PC-3 (cell line): ENCODE results near the gene LHX5. TPM values are rescaled to one million over a fixed set of nuclear protein-coding genes. Genes with fewer than 3 reads are reported as not detected.

Experiments
- ATAC-seq: fragments of 200-7000 bp; cut with Tn5 transposase; 2 replicates; pipeline ENCODE4 v1.9.1; 2020; ENCODE audit warnings: mild to moderate bottlenecking, moderate library complexity
- BruUV-seq: library from RNA; stranded (reverse); fragments of 400-500 nt; replicated peaks from 2 replicates; lab custom pipeline; 2021; lab: Mats Ljungman, UMichigan
- CTCF ChIA-PET: fragments of 300-600 bp; sonication (Branson Sonifier 250); formaldehyde crosslinking; loops from one replicate; lab custom pipeline; 2022; ENCODE audit warnings: antibody characterized with exemption; lab: Charles Lee
- POLR2A ChIA-PET: fragments of 300-600 bp; sonication (Branson Sonifier 250); formaldehyde crosslinking; loops from one replicate; lab custom pipeline; 2022; ENCODE audit warnings: antibody characterized with exemption; ENCODE audit not compliant: unreplicated experiment; lab: Charles Lee
- DNase-seq: peaks from one replicate; pipeline ENCODE4 v3.0.0-alpha.2; 2015
- H2AFZ ChIP-seq: fragments of 300-600 bp; sonication (generic); 2 replicates; pipeline ENCODE4 v1.6.0; 2016; ENCODE audit warnings: antibody characterized with exemption, low read length
- H3F3A ChIP-seq: fragments of 300-600 bp; sonication (generic); one replicate; pipeline ENCODE4 v1.6.0; 2017; ENCODE audit warnings: antibody characterized with exemption, low read length, control low read depth, mild to moderate bottlenecking; ENCODE audit not compliant: unreplicated experiment
- H3K27ac ChIP-seq: fragments of 300-600 bp; sonication (generic); 2 replicates; pipeline ENCODE4 v1.5.1; 2016; ENCODE audit warnings: mild to moderate bottlenecking, low read length
- H3K27me3 ChIP-seq: fragments of 300-600 bp; sonication (generic); 2 replicates; pipeline ENCODE4 v1.6.1; 2016; ENCODE audit warnings: low read length, mixed read lengths
- H3K36me3 ChIP-seq: fragments of 300-600 bp; sonication (generic); 2 replicates; pipeline ENCODE4 v1.6.1; 2016; ENCODE audit warnings: low read depth, mixed run types, low read length, mixed read lengths
- H3K4me1 ChIP-seq: fragments of 300-600 bp; sonication (generic); 2 replicates; pipeline ENCODE4 v1.5.1; 2016; ENCODE audit warnings: low read length; ENCODE audit not compliant: insufficient read depth
- H3K4me2 ChIP-seq: fragments of 300-600 bp; sonication (generic); 2 replicates; pipeline ENCODE4 v1.6.0; 2016; ENCODE audit warnings: low read length
- H3K4me3 ChIP-seq: fragments of 300-600 bp; sonication (generic); 2 replicates; pipeline ENCODE4 v1.5.1; 2016; ENCODE audit warnings: mild to moderate bottlenecking, low read length, mixed read lengths
- H3K79me2 ChIP-seq: fragments of 300-600 bp; sonication (generic); 2 replicates; pipeline ENCODE4 v1.6.1; 2017; ENCODE audit warnings: low read length, mixed read lengths
- H3K9ac ChIP-seq: fragments of 300-600 bp; sonication (generic); 2 replicates; pipeline ENCODE4 v1.6.0; 2016; ENCODE audit warnings: mild to moderate bottlenecking, low read length
- H3K9me2 ChIP-seq: fragments of 300-600 bp; sonication (generic); replicated peaks from 2 replicates; pipeline ENCODE4 v1.6.1; 2016; ENCODE audit warnings: mixed run types, low read length, mixed read lengths
- H3K9me3 ChIP-seq: fragments of 300-600 bp; sonication (generic); 2 replicates; pipeline ENCODE4 v1.6.1; 2016; ENCODE audit warnings: low read length, mixed read lengths
- H4K20me1 ChIP-seq: fragments of 300-600 bp; sonication (generic); 2 replicates; pipeline ENCODE4 v1.6.1; 2016; ENCODE audit warnings: low read length, mixed read lengths
- CTCF ChIP-seq: fragments of 300-600 bp; sonication (generic); conservative IDR thresholded peaks from 2 replicates; pipeline ENCODE4 v1.5.1; 2017; ENCODE audit warnings: antibody characterized with exemption, low read depth, mild to moderate bottlenecking, low read length
- EZH2 ChIP-seq: fragments of 300-600 bp; sonication (generic); IDR thresholded peaks from one replicate; pipeline ENCODE4 v1.6.1; 2017; ENCODE audit warnings: antibody characterized with exemption, mild to moderate bottlenecking, low read length; ENCODE audit not compliant: unreplicated experiment
- EZH2phosphoT487 ChIP-seq: fragments of 300-600 bp; sonication (generic); IDR thresholded peaks from 2 replicates; pipeline ENCODE4 v1.6.1; 2018; ENCODE audit warnings: mild to moderate bottlenecking, antibody characterized with exemption, low read length, borderline replicate concordance
- intact Hi-C: fragments of 100-400 bp; cut with micrococcal nuclease; formaldehyde crosslinking; loops from 2 replicates; pipeline ENCODE4 v1.9.0; 2023
- total RNA-seq: library from RNA; depleted of rRNA; stranded (reverse); fragments of >200 nt; gene quantifications from 2 replicates; pipeline ENCODE4 v1.2.3, GENCODE V29; 2014

Gene LHX5
- total RNA-seq, 1 experiment from 2014 or later, result 0.26 TPM

DNA sequence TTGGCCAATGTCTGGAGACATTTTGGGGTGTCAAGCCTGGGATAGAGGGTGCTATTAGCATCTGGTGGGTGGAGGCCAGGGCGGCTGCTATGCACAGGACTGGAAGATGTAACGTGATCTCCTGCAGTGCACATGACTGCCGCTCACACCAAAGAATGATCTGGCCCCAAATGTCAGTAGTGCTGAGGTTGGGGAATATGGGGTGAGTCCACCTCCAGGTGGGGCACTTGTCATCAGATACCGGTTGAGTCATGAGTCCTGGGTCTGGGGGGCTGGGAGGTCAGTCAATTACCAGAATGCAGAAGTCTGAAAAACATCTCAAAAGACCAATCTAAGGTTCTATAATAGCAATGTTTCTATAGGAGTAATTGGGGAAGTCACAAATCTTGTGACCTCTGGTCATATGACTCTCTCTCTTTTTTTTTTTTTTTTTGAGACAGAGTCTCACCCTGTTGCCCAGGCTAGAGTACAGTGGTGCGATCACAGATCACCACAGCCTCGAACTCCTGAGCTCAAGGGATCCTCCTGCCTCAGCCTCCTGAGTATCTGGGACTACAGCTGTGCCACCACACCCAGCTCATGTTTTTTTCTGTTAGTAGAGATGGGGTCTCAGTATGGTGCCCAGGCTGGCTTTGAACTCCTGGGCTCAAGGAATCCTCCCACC lies 55.4 kb downstream of the LHX5 start:
- no TSS peak for BruUV-seq
- H2AFZ ChIP-seq, result no peak overlapping the region
- no peak overlapping the region for H3K9ac ChIP-seq
- no peaks in the 10 kb centered on the region for H3K27me3 ChIP-seq
- no peak for TF ChIP-seq EZH2phosphoT487
- no peak for TF ChIP-seq CTCF
- TF ChIP-seq EZH2, result no peak
- H3K4me2 ChIP-seq, result no peak overlapping the region
- H3K4me1 ChIP-seq, result peaks cover under 1% of the 10 kb centered on the region; the same call in 1 of the 2 replicates
- H4K20me1 ChIP-seq, result no peaks in the 10 kb centered on the region
- no peaks in the 10 kb centered on the region for H3K9me2 ChIP-seq
- DNase-seq (peak; percentile 23), ATAC-seq (peak; percentile 65)
- no peaks in the 10 kb centered on the region for H3K36me3 ChIP-seq
- no peaks in the 10 kb centered on the region for H3K79me2 ChIP-seq
- ChIA-PET POLR2A (interaction anchor here (0.5 kb wide), 1 partner anchor 196 kb away, joined by 3 read pairs; no protein-coding TSS in a partner anchor), CTCF (interaction anchor here (0.5 kb wide), 1 partner anchor 219 kb away, joined by 5 read pairs; no protein-coding TSS in a partner anchor)
- intact Hi-C loops, result no loop called here
- H3F3A ChIP-seq, result no peaks in the 10 kb centered on the region
- H3K4me3 ChIP-seq, result no peak overlapping the region
- H3K9me3 ChIP-seq, result no peaks in the 10 kb centered on the region
- no peak overlapping the region for H3K27ac ChIP-seq

DNA sequence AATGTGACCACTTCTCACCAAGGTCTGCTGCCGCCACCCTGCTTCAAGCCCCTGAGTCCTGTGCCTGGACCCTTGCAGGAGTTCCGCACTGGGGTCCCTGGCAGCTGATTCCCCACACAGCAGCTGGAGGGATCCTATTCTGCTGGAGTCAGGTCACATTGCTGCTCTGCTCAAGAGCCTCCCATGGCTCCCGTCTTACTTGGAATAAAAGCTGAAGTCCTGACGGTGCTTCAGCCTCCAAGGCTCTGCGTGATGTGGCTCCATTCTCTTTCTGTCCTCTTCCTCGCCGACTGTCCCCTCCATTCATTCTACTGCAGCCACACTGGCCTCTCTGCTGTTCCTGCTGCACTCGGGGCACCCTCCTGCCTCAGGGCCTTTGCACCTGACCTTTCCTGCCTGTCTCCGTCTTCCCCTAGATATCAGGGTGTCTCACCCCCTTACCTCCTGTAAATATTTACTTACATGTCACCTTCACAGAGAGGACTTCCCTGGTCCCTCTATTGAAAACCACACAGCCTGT lies 57.1 kb downstream of the LHX5 start:
- ChIA-PET CTCF (interaction anchor here (0.6 kb wide), 1 partner anchor 79 kb away, joined by 5 read pairs; no protein-coding TSS in a partner anchor), POLR2A (no interaction called here)
- DNase-seq (no peak), ATAC-seq (no peak)
- Histone ChIP-seq H4K20me1 (no peaks in the 10 kb centered on the region), H3K4me1 (no peaks in the 10 kb centered on the region; the same call in 1 of the 2 replicates), H2AFZ (no peak overlapping the region), H3K9me2 (no peaks in the 10 kb centered on the region), H3K27me3 (no peaks in the 10 kb centered on the region), H3K9ac (no peak overlapping the region), H3K79me2 (no peaks in the 10 kb centered on the region), H3F3A (no peaks in the 10 kb centered on the region), H3K4me2 (no peak overlapping the region), H3K4me3 (no peak overlapping the region), H3K27ac (no peak overlapping the region), H3K36me3 (no peaks in the 10 kb centered on the region), H3K9me3 (no peaks in the 10 kb centered on the region)
- TF ChIP-seq EZH2 (no peak), EZH2phosphoT487 (no peak), CTCF (no peak)
- BruUV-seq, result no TSS peak
- intact Hi-C loops, result no loop called here

DNA sequence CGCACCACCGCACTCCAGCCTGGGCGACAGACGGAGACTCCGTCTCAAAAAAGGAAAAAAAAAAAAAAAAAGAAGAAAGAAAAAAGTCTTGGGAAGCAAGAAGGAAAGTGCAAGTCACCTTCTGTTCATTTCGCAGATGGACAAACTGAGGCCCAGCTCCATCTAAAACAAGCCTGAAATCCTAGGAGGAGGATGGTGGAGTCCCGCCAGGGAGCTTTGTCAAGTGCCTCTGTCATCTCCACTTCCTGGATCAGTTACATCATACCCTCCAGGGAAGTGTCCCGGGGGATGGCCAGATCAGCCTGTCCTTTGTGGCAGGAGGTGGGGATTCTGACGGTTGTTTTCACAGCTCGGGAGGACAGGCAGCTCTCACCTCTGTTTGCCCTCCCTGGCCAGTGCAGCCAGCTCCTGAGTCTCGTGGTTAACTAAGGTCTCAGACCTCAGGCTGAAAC lies 58.2 kb downstream of the LHX5 start:
- Histone ChIP-seq H2AFZ (peak overlapping the region; percentile 45; the same call in 1 of the 2 replicates), H3K4me2 (no peak overlapping the region), H3F3A (no peaks in the 10 kb centered on the region), H3K9ac (no peak overlapping the region), H3K27me3 (no peaks in the 10 kb centered on the region), H3K4me1 (no peaks in the 10 kb centered on the region; the same call in 1 of the 2 replicates), H4K20me1 (no peaks in the 10 kb centered on the region), H3K9me2 (no peaks in the 10 kb centered on the region), H3K4me3 (no peak overlapping the region), H3K79me2 (no peaks in the 10 kb centered on the region), H3K27ac (no peak overlapping the region), H3K36me3 (no peaks in the 10 kb centered on the region), H3K9me3 (no peaks in the 10 kb centered on the region)
- CTCF ChIA-PET, result no interaction called here
- no TSS peak for BruUV-seq
- POLR2A ChIA-PET, result no interaction called here
- ATAC-seq (peak; percentile 46; the same call in 1 of the 2 replicates), DNase-seq (peak; percentile 25)
- intact Hi-C loops, result no loop called here
- TF ChIP-seq EZH2 (no peak), CTCF (no peak), EZH2phosphoT487 (no peak)
